HT1080 (cell line): Measurements from ENCODE around the gene SORCS2. TPM values are rescaled to one million over a fixed set of nuclear protein-coding genes. Genes with fewer than 3 reads are reported as not detected.

Experiments used
- small RNA-seq: library from RNA; depleted of rRNA; stranded (forward); fragments of <200 nt; gene quantifications from one replicate; pipeline ENCODE3, GENCODE V24; 2014
- total RNA-seq: library from RNA; depleted of rRNA; stranded (reverse); fragments of >200 nt; shearing (Covaris generic); gene quantifications from 2 replicates; pipeline ENCODE4 v1.2.3, GENCODE V29; 2014; rRNA removed

SORCS2 gene
- total RNA-seq, 1 experiment from 2014 or later, result 5.4 TPM

Small RNA genes within 50 kb of the gene (small RNA-seq; reads per million reads assigned to genes)
- not detected for gene MIR4274
- gene MIR4798, result not detected

Other genes with a start within 250 kb of the SORCS2 start
- 9.4 and 11.8 TPM in 2 replicates for gene TADA2B, start 149.2 kb upstream of the SORCS2 start, total RNA-seq
- gene GRPEL1, start 124.5 kb upstream of the SORCS2 start, total RNA-seq, result 71.0 and 75.6 TPM in 2 replicates
- not detected in 2 replicates for gene PSAPL1, start 242.4 kb downstream of the SORCS2 start, total RNA-seq